Fibroblast of mammary gland (primary cell): Measurements from ENCODE around the gene HS3ST4.

Experiments used
- DNase-seq: peaks from one replicate; pipeline ENCODE4 v3.0.0-alpha.2; 2010; ENCODE audit warnings: low read depth
- H3K4me3 ChIP-seq: 2 replicates; pipeline ENCODE4 v1.5.1; 2011; ENCODE audit warnings: low read depth, mild to moderate bottlenecking, low read length, moderate library complexity; ENCODE audit not compliant: control insufficient read depth
- TF ChIP-seq, protein P1 (sequence below): conservative IDR thresholded peaks from 2 replicates; pipeline ENCODE4 v1.5.1; 2011; ENCODE audit warnings: low read depth, low read length, inconsistent platforms; ENCODE audit not compliant: control insufficient read depth, insufficient read depth

HS3ST4 gene

GRCh38 chr16:25726430-25727098, 34.8 kb downstream of the HS3ST4 start:
- H3K4me3 ChIP-seq, result no peak overlapping the region
- TF ChIP-seq, protein P1, sequence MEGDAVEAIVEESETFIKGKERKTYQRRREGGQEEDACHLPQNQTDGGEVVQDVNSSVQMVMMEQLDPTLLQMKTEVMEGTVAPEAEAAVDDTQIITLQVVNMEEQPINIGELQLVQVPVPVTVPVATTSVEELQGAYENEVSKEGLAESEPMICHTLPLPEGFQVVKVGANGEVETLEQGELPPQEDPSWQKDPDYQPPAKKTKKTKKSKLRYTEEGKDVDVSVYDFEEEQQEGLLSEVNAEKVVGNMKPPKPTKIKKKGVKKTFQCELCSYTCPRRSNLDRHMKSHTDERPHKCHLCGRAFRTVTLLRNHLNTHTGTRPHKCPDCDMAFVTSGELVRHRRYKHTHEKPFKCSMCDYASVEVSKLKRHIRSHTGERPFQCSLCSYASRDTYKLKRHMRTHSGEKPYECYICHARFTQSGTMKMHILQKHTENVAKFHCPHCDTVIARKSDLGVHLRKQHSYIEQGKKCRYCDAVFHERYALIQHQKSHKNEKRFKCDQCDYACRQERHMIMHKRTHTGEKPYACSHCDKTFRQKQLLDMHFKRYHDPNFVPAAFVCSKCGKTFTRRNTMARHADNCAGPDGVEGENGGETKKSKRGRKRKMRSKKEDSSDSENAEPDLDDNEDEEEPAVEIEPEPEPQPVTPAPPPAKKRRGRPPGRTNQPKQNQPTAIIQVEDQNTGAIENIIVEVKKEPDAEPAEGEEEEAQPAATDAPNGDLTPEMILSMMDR, result no peak
- no peak for DNase-seq

DNA sequence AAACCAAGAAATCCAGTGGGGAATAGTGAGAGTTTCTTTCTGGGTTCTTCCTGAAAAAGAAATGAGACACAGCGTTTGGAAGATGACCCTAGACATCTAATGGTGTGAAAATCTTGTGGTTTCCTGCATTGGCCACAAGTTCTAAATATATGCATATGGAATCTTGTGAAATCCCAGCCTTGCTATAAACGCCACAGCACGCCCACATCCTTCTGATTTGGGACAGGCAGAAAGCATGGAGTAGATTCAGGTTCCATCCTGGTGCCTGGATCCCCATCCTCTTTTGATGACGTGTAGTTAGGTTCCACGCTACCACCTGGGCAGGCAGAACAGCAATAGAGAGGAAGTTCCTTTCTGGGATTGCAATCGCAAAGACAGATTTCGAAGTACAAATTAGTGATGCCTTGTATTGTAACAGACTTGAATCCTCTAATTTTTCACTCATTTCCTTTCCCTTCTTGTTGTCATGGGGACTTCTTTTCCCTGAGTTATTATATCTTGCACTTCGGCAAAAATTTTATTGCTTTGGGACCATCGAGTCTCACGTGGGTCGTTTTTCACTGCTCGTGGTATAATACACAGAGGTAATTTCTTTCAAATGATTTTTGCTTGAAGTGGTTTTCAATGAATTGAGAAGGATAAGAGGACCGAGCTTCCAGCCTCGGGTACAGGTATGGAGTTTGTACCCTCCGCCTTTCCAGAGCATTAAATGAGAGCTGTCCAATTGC, 37.6 kb downstream of the HS3ST4 start:
- TF ChIP-seq, protein P1, result no peak
- no peak for DNase-seq

GRCh38 chr16:25730396-25730795, 38.6 kb downstream of the HS3ST4 start:
- H3K4me3 ChIP-seq, result no peak overlapping the region
- no peak for DNase-seq
- TF ChIP-seq, protein P1, result no peak

More for the DNA sequence above, 37.6 kb downstream of the HS3ST4 start:
- H3K4me3 ChIP-seq, result no peak overlapping the region

- no peak overlapping the region for H3K4me3 ChIP-seq
- TF ChIP-seq, protein P1, result no peak
- no peak for DNase-seq
Observed at GRCh38 chr16:25734430-25735385, 42.9 kb downstream of the HS3ST4 start.

DNA sequence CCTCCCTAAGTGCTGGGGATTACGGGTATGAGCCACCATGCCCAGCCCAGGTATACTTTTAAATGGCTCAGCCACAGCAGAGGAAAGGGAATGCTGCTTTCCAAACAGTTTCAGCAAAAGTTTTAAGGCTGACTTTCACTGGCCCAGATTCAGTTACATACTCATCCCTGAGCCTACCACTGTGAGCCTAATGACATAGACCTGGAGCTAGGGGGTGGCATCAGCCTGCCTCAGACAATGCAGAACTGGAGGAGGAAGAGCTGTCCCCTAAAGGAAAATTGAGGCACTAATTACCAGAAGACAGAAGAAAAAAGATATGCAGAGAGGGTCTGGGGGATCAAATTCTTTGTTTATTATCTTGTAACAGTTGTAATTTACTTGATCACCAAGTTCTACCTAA, 43.9 kb downstream of the HS3ST4 start:
- TF ChIP-seq, protein P1, result no peak
- no peak overlapping the region for H3K4me3 ChIP-seq
- no peak for DNase-seq

DNA sequence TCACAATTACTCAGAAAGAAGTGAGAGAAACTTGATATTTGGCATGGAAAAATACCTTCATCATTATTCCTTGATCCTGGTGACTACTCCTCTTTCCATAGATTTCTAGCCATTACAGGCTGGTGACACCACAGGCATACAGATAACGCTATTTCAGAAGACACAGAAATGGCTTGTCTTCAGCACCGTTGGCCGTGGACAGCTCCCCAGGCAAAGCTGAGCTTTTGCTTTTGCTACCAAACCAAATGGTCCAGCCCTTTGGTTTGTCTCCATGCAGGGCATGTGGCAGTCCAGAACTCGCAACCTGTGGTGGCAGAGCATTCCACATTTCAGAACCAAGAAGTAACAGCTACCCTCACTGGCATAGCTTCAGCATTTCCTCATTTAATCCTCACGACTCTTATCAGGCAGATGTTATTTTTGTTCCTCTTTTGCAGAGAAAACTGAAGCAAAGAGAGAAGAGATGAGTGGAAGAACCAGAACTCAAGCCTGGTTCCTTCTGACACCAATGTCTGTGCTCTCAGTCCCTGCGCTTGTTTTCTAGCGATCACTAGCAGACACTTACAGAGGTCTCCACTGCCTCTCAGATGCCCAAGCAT, 55.5 kb downstream of the HS3ST4 start:
- TF ChIP-seq, protein P1, result no peak
- no peak overlapping the region for H3K4me3 ChIP-seq
- DNase-seq, result no peak
